ENCODE data around the gene SYT6. TPM values are rescaled to one million over a fixed set of nuclear protein-coding genes. Genes with fewer than 3 reads are reported as not detected.

Gene SYT6
- total RNA-seq, 4 donors from 2014 or later: 0.14 to 0.64 TPM; not detected in 2

DNA sequence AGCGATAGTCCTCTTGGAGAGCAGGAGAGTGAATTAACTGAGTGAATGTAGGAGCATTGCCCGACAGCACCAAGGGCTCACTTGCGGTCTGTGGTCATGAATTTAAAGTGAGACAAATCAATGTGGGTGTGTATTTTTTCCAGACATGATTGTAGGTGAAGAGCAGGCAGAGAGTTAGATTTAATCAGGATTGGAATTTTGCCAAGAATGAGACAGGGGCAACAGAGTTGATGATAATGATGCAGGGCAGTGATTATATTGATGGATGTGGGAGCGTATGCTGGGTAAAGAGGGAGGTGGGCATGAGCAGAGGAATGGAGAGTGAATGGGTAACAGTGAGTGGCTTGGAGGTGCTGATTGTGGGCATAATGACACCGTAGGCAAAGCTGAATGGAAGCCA is 20.0 kb upstream of the SYT6 start:
- 61 to 85% methylated on average over 5 of the region's 5 CpGs for WGBS, 2 donors (ENCODE audit: low coverage in 1 of 2)
- Histone ChIP-seq H3K36me3 (no peaks in the 10 kb centered on the region), H3K4me1 (no peaks in the 10 kb centered on the region), H3K9me3 (no peaks in the 10 kb centered on the region), H3K27me3 (no peaks in the 10 kb centered on the region), H3K4me3 (no peak overlapping the region), H3K27ac (no peak overlapping the region)
- intact Hi-C loops (cut with DNase I; ENCODE audit: low total_unique reads) (no loop called here), in situ Hi-C loops (cut with MboI; ENCODE audit: low pct_ligation_motif_present in 1 of 4, low pct_unique_long_range_greater_than_20kb in 1 of 4, low sequenced_read_pairs in 3 of 4) (no loop called here)
- TF ChIP-seq POLR2A (IDR thresholded peaks at IDR 0.05): no peak
- TF ChIP-seq CTCF (IDR thresholded peaks at IDR 0.05): no peak
- no peak for TF ChIP-seq EP300 (IDR thresholded peaks at IDR 0.05; ENCODE audit: low read depth)
- no peak for TF ChIP-seq POLR2AphosphoS5 (IDR thresholded peaks at IDR 0.05)
- no peak for DNase-seq

GRCh38 chr1:114169509-114169908 is 15.8 kb upstream of the SYT6 start:
- no peak for TF ChIP-seq CTCF (IDR thresholded peaks at IDR 0.05)
- TF ChIP-seq POLR2A (IDR thresholded peaks at IDR 0.05): no peak
- TF ChIP-seq POLR2AphosphoS5 (IDR thresholded peaks at IDR 0.05): no peak
- no peak for TF ChIP-seq EP300 (IDR thresholded peaks at IDR 0.05; ENCODE audit: low read depth)
- Histone ChIP-seq H3K4me3 (no peak overlapping the region), H3K36me3 (no peaks in the 10 kb centered on the region), H3K27ac (no peak overlapping the region), H3K9me3 (no peaks in the 10 kb centered on the region), H3K27me3 (no peaks in the 10 kb centered on the region), H3K4me1 (no peaks in the 10 kb centered on the region)
- intact Hi-C loops (cut with DNase I; ENCODE audit: low total_unique reads): no loop called here
- WGBS, 2 donors (ENCODE audit: low coverage in 1 of 2): 68 to 74% methylated on average over 3 of the region's 3 CpGs
- no peak for DNase-seq
- in situ Hi-C loops (cut with MboI; ENCODE audit: low pct_ligation_motif_present in 1 of 4, low pct_unique_long_range_greater_than_20kb in 1 of 4, low sequenced_read_pairs in 3 of 4): no loop called here

- in situ Hi-C loops (cut with MboI; ENCODE audit: low pct_ligation_motif_present in 1 of 4, low pct_unique_long_range_greater_than_20kb in 1 of 4, low sequenced_read_pairs in 3 of 4): no loop called here
Measured at GRCh38 chr1:114167226-114167625, 13.6 kb upstream of the SYT6 start.

DNA sequence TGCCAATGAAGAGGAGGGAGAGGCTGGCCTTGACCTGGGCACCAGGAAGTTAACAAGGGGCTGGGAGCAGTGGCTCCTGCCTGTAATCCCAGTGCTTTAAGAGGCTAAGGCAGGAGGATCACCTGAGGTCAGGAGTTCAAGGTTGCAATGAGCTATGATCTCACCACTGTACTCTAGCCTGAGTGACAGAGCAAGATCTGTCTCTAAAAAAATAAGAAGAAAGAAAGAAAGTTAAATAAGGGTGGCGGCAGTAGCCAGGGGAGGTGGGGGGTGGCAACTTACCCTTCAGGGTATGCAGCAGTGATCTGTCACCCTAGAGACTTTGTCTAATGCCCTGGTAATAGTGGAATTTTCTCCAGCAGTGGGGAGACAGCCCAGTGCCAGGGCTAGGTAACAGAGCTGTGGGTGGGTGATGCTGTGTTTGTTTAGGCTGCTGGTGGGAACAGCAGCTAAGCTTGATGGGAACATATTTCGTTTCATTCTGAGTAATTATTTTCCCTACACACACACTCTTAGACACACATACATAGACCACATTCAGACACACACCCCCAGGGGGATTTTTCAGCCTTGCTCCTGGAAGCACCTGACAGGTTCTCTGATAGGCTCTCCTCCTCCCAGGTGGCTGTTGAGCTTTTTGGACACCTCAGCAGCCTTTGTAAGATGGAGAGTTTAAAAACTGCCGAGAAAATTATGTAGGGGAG is 11.3 kb upstream of the SYT6 start:
- intact Hi-C loops (cut with DNase I; ENCODE audit: low total_unique reads) (no loop called here), in situ Hi-C loops (cut with MboI; ENCODE audit: low pct_ligation_motif_present in 1 of 4, low pct_unique_long_range_greater_than_20kb in 1 of 4, low sequenced_read_pairs in 3 of 4) (no loop called here)
- DNase-seq: no peak
- H3K36me3 ChIP-seq: no peaks in the 10 kb centered on the region
- H3K27ac ChIP-seq: no peak overlapping the region
- 74 to 83% methylated on average over 2 to 3 of the region's 3 CpGs for WGBS, 2 donors (ENCODE audit: low coverage in 1 of 2)
- H3K9me3 ChIP-seq: no peaks in the 10 kb centered on the region
- H3K27me3 ChIP-seq: peaks cover 4% of the 10 kb centered on the region
- no peak overlapping the region for H3K4me3 ChIP-seq
- H3K4me1 ChIP-seq: no peaks in the 10 kb centered on the region
- TF ChIP-seq POLR2AphosphoS5 (IDR thresholded peaks at IDR 0.05): no peak
- TF ChIP-seq CTCF (IDR thresholded peaks at IDR 0.05): no peak
- no peak for TF ChIP-seq POLR2A (IDR thresholded peaks at IDR 0.05)
- no peak for TF ChIP-seq EP300 (IDR thresholded peaks at IDR 0.05; ENCODE audit: low read depth)

More at GRCh38 chr1:114167226-114167625, 13.6 kb upstream of the SYT6 start:
- intact Hi-C loops (cut with DNase I; ENCODE audit: low total_unique reads): no loop called here
- Histone ChIP-seq H3K4me1 (no peaks in the 10 kb centered on the region), H3K4me3 (no peak overlapping the region), H3K9me3 (no peaks in the 10 kb centered on the region), H3K36me3 (no peaks in the 10 kb centered on the region), H3K27ac (no peak overlapping the region), H3K27me3 (peaks cover under 1% of the 10 kb centered on the region)
- no peak for TF ChIP-seq CTCF (IDR thresholded peaks at IDR 0.05)
- TF ChIP-seq EP300 (IDR thresholded peaks at IDR 0.05; ENCODE audit: low read depth): no peak
- no peak for TF ChIP-seq POLR2AphosphoS5 (IDR thresholded peaks at IDR 0.05)
- TF ChIP-seq POLR2A (IDR thresholded peaks at IDR 0.05): no peak
- no peak for DNase-seq
- 76% methylated on average over 3 of the region's 3 CpGs; no CpG with 5 or more reads in 1 of the 2 donors for WGBS, 2 donors (ENCODE audit: low coverage in 1 of 2)
